GM18867 (cell line): ENCODE measurements around the gene PPIL1.
"Not testable (repeated sequence)": the region's sequence is repeated elsewhere in the genome, so short reads cannot be mapped to it uniquely, and the experiment has no call there.

Experiments used
- ATAC-seq: cut with Tn5 transposase; IDR thresholded peaks from one replicate; pipeline ENCODE4 v1.9.1; 2021; ENCODE audit warnings: mild to moderate bottlenecking, moderate library complexity; ENCODE audit not compliant: unreplicated experiment

PPIL1 gene

GRCh38 chr6:36817847-36818246 lies 56.8 kb downstream of the PPIL1 start:
- no peak for ATAC-seq

- no peak for ATAC-seq
These were observed 57.3 kb downstream of the PPIL1 start for GRCh38 chr6:36817176-36817817.

GRCh38 chr6:36815962-36816735 lies 58.5 kb downstream of the PPIL1 start:
- no peak for ATAC-seq

- no peak for ATAC-seq
These were observed 60.4 kb downstream of the PPIL1 start for GRCh38 chr6:36814249-36814648.

GRCh38 chr6:36813526-36813925 lies 61.1 kb downstream of the PPIL1 start:
- no peak for ATAC-seq

GRCh38 chr6:36813047-36813446 lies 61.6 kb downstream of the PPIL1 start:
- ATAC-seq, result not testable (repeated sequence)

GRCh38 chr6:36809941-36810803 lies 64.4 kb downstream of the PPIL1 start:
- ATAC-seq, result no peak

GRCh38 chr6:36809156-36809555 lies 65.4 kb downstream of the PPIL1 start:
- ATAC-seq, result no peak

GRCh38 chr6:36808634-36809033 lies 66.0 kb downstream of the PPIL1 start:
- no peak for ATAC-seq

GRCh38 chr6:36807750-36808149 lies 66.9 kb downstream of the PPIL1 start:
- no peak for ATAC-seq

GRCh38 chr6:36807143-36807542 lies 67.5 kb downstream of the PPIL1 start:
- ATAC-seq, result no peak

GRCh38 chr6:36805917-36806316 lies 68.7 kb downstream of the PPIL1 start:
- ATAC-seq, result no peak

- ATAC-seq, result no peak
These were observed 69.4 kb downstream of the PPIL1 start for GRCh38 chr6:36805096-36805797.
